ENCODE data around the gene CPA4. TPM values are rescaled to one million over a fixed set of nuclear protein-coding genes. Genes with fewer than 3 reads are reported as not detected.

The CPA4 gene
- total and polyA plus RNA-seq, 2 of the 13 experiments (the other 11 are each of a cell fraction or from before 2014, with no cell fraction given), result 0.20 to 0.22 TPM

- DNase-seq (ENCODE audit: low spot score) (no peak), ATAC-seq (no peak), FAIRE-seq (no peak)
- Histone ChIP-seq H3K36me3 (replicated peaks in 1 of 2; ENCODE audit: control insufficient read depth in 1 of 2, insufficient read depth in 2 of 2, low read length in 2 of 2) (no peaks in the 10 kb centered on the region), H2AFZ (ENCODE audit: low read length) (no peak overlapping the region), H3K4me1 (ENCODE audit: insufficient read depth, low read length) (peaks cover 5% of the 10 kb centered on the region; the same call in 1 of the 2 replicates), H3K9ac (ENCODE audit: insufficient read depth, low read depth, low read length) (no peak overlapping the region), H3K4me3 (replicated peaks in 1 of 3; ENCODE audit: insufficient read depth in 1 of 3, low read depth in 2 of 3, low read length in 3 of 3) (no peak overlapping the region), H3K4me2 (ENCODE audit: low read depth, low read length) (no peak overlapping the region), H3K79me2 (ENCODE audit: insufficient read depth, low read length) (no peaks in the 10 kb centered on the region), H3K27me3 (ENCODE audit: control insufficient read depth in 1 of 2, insufficient read depth in 2 of 2, low read length in 2 of 2) (peaks cover 0 to 8% of the 10 kb centered on the region in 2 experiments; a peak in 2 of 5 replicates), H4K20me1 (ENCODE audit: insufficient read depth, low read length) (no peaks in the 10 kb centered on the region), H3K9me3 (ENCODE audit: low read length) (no peaks in the 10 kb centered on the region), H3K27ac (ENCODE audit: extremely low read length, insufficient read depth, low read length) (no peak overlapping the region)
- intact Hi-C loops (cut with micrococcal nuclease; ENCODE audit: unreplicated experiment) (no loop called here), in situ Hi-C loops (cut with HindIII; ENCODE audit: extremely low pct_ligation_motif_present, low pct_unique_long_range_greater_than_20kb) (no loop called here)
- POLR2A ChIA-PET, result no interaction called here
- BruUV-seq (replicated peaks), result no TSS peak
- 36% methylated on average over 1 of the region's 1 CpG for WGBS (ENCODE audit: low lambda C conversion rate)
- CTCF ChIA-PET (ENCODE audit: low intra/inter-chr PET ratio, low total read pairs), result no interaction called here
- TF ChIP-seq YY1 (IDR thresholded peaks at IDR 0.05; ENCODE audit: insufficient read depth, insufficient replicate concordance, low read depth, low read length) (no peak), ZHX2 (IDR thresholded peaks at IDR 0.05; ENCODE audit: low read depth) (no peak), ZHX2 (CRISPR knock-in tag; IDR thresholded peaks at IDR 0.05; ENCODE audit: borderline replicate concordance) (no peak), ZBTB40 (IDR thresholded peaks at IDR 0.05) (no peak), ZBTB40 (CRISPR knock-in tag; IDR thresholded peaks at IDR 0.05) (no peak), ZNF639 (CRISPR knock-in tag; conservative IDR thresholded peaks at IDR 0.05) (no peak), TBL1XR1 (IDR thresholded peaks at IDR 0.05; ENCODE audit: borderline replicate concordance, low read length, partially characterized antibody) (no peak), TAF15 (IDR thresholded peaks at IDR 0.05; ENCODE audit: low read depth, low read length, poor library complexity, severe bottlenecking) (no peak)
Observed at GRCh38 chr7:130266961-130267321, 26.0 kb upstream of the CPA4 start.
